T1000 (cell line): ENCODE results near the gene ILK.

Source experiments
- DNase-seq: peaks from one replicate; lab custom pipeline; 2025; ENCODE audit warnings: mixed read lengths; lab: John Stamatoyannopoulos, UW

The ILK gene

DNA sequence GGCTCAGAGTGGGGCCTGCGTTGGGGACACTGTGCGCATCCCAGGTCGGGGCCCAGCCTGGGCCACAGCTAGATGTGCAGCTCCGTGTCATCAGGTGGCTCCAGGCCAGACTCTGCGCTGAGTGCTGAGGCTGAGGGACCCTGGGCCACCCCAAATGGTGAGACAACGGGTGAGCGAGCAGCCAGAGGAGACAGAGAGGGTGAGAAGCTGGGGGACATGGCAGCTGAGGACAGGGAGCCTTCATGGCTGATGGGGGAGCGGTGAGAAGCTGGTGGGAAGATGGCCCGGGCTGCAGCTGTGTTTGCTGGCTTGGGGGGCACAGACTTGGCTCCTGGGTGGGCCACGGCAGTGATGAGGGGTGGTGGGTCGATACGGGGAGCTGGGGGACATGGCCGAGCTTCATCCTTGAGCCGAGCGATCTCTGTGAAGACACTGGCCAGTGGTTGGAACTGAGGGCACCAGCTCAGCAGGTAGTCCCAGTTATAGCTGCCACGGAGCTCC is 18.2 kb downstream of the ILK start:
- DNase-seq: no peak

DNA sequence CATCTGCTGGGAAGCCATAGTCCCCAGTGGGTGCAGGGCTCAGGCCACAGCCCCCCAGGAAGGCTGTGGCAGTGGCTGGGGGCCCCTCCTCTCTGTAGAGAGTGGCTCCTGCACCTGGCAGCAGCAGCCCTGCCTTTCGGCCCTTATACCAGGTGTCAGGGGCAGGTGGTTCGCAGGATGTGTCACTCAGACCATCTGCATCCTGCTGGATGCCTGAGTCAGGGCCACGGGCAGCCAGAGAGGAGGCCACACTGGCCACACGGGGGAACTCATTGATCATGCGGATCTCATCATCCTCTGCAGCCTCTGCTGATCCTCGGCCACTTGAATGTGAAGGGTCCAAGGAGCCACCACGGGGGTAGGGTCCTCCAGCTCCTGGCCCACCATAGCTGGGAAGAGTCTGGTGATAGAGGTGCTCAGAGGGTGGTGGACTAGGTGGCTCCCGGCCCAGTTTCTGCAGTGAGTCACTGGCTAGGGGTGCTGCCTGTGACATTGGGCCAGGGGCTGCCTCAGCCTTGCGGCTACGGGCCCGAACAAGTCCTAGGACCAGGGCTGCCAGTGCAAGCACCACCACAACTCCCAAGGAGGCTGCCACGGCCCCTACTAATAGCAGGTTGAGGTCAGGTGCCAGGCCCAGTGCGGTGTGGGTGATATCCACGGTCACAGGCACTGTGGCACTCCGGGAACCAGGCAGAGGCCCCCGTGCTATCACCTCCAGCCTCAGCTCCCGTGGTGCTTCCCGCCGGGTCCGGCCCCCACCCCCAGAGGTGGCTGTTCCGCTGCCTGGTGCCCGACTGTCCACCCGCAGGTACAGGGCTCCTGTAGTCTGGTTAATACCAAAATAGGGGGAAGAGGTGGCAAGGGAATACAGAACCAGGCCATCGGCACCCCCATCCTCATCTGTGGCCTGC is 18.9 kb downstream of the ILK start:
- DNase-seq: no peak

DNA sequence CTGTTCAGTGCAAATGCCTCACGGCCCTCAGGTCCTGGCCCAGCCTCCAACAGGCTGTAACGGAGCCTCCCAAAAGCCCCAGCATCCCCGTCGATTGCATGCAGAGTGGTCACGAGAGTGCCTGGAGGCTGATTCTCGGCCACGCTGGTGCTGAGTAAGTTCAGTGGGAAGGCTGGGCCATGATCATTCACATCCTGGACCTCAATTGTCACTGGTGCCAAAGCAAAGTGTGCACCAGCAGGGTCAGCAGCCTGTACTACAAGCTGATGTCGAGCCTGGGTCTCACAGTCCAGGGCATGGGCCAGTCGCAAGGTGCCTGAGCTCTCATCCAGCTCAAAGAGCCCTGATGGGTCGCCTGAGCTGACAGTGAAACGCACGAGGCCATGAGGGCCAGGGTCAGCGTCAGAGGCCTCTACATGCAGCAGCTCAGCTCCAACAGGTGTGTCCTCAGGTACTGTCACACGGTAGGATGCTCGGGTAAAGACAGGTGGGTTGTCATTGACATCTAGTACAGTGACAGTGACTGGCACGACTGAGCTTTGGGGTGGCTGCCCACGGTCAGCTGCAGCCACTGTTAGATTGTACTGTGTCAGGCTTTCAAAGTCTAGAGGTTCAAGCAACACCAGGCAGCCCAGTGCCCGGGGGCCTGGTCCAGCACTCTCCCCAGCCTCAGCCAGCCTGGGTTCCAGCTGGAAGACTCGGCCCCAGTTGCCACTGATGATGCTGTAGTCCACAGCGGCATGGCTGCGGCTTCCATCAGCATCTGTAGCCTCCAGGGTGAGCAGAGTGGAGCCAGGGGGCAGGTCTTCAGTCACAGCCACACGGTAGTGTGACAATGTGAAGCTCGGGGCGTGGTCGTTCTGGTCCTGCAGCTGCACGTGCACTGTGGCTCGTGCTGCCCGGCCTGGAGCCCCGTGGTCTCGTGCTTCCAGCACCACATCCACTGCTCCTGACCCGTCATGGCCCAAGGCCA is 20.1 kb downstream of the ILK start:
- no peak for DNase-seq

DNA sequence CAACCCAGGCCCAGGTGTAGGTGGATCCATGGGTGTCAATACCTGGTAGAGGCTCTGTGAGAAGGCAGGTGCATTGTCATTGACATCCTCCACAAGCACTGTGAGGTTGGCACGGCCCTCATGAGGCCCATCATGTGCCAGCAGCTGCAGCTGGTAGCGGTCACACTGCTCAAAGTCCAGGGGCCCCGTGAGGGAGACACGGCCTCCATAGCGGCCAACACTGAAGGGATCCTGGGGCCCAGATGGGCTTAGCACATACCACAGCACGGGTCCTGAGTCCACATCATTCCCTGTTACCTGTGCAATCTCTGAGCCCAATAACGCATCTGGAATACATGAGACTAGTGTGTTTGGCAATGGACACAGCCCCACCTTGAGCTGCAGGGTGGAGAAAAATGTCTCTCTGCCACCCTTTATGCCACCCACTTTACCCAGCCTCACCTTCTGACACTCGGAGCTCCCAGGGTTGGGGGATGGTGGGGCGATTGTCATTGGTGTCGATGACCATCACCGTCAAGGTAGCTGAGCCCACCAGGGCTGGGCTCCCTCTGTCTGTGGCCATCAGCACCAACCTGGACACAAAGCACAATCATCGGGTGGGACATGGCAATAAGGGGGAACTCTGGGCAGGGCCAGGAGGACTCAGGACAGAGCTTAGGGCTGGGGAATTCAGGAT is 21.7 kb downstream of the ILK start:
- no peak for DNase-seq

DNA sequence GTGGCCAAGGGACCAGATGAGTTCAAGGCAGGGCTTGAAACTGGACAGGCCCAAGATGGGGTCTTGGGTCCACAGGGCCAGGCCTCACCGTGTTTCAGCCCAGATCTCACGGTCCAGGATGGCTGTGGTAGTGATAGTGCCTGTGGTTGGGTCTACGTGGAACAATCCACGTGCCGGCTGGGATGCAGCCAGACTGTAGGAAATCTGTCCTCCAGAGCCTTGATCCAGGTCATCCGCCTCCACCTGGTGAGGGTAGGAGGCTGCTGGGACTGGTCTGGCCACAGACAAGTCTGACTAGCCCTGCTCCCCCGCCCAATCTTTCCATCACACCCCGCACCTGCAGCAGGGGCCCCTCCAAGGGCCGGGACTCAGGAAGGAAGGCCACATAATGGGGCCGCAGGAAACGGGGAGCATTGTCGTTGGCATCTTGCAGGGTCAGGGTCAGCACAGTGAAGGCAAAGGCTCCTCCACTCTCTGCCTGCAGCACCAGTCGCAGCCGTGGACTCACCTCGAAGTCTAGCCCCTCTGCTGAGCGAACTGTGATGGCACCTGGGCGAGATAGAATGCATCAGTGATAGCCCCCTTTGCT is 22.4 kb downstream of the ILK start:
- DNase-seq: no peak

DNA sequence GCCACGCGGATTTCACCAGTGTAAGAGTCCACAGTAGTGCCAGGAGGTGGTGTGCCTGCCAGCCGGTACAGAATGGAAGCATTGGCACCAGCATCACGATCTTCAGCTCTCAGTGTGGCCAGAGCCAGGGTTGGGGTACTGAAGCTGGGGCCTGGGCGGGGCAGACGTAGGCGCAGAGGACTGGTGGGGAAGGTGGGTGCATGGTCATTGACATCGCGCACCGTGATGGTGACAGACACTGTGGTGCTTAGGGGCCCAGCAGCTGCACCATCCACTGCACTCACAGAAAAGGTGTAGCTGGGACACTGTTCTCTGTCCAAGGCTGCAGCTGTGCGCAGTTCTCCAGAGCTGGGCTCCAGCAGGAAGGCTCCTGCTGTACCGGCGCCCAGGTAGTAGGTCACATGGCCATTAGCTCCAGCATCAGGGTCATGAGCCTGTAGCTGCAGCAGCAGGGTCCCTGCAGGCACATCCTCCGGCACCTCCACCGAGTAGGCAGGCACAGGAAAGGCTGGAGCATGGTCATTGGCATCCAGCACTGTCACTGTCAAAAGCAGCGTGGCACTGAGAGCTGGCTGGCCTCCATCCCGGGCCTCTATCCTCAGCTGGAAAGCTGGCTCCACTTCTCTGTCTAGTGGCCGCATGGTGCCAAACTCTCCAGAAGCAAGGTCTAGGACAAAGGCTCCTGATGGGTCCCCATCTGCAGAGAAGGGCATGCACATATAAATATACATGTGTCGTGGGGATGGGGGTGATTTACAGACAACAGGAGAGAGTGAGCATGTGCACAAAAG is 23.6 kb downstream of the ILK start:
- no peak for DNase-seq

DNA sequence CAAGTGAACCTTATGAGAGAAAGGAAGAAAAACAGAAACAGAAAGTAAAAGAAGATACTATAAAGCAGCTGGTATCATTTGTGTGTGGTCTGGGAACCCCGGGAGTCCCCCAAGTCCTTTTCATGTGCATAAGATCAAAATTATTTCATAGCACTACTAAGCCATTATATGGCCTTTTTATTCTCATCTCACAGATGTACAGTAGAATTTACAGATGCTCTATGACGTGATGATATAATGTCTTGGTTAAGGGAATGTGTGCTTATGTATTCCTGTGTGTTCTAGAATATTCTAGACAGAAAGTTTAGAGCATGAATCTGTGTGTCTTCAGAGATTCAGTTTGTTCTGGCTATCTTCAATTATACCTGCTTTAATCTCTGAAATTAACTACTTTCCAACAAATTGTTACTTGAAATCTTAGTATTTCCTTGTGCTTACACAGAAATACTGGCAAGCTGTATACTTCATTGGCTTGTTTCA is 24.2 kb downstream of the ILK start:
- no peak for DNase-seq

DNA sequence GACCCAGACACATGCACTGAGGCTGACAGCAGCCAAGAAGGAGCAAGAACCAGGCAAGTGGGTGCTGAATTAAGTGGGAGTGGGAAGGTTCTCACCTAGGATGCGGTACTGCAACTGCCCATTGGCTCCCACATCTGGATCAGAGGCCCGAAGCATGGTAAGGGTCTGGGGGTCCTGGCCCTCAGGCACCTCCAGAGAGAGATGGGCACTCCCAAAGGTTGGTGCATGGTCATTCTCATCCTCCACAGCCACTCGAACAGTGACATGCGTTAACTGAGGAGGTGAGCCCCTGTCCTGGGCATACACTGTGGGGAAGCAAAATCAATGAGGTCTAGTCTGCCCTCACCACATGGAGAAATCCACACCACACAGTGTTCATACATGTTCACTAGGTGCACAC is 25.0 kb downstream of the ILK start:
- no peak for DNase-seq

DNA sequence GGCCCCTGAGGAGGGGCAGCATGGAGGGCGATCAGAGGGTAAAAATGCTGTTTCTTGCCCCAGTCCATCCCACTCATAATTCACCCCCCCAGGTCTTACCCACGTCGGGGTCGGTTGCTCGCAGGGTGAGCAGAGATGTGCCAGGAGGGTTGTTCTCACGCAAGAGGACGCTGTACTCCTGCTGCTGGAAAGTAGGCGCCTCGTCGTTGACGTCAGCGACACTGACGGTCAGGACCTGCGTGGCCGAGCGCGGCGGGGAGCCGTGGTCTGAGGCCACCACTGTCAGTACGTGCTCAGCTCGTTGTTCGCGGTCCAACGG is 26.0 kb downstream of the ILK start:
- DNase-seq: no peak

DNA sequence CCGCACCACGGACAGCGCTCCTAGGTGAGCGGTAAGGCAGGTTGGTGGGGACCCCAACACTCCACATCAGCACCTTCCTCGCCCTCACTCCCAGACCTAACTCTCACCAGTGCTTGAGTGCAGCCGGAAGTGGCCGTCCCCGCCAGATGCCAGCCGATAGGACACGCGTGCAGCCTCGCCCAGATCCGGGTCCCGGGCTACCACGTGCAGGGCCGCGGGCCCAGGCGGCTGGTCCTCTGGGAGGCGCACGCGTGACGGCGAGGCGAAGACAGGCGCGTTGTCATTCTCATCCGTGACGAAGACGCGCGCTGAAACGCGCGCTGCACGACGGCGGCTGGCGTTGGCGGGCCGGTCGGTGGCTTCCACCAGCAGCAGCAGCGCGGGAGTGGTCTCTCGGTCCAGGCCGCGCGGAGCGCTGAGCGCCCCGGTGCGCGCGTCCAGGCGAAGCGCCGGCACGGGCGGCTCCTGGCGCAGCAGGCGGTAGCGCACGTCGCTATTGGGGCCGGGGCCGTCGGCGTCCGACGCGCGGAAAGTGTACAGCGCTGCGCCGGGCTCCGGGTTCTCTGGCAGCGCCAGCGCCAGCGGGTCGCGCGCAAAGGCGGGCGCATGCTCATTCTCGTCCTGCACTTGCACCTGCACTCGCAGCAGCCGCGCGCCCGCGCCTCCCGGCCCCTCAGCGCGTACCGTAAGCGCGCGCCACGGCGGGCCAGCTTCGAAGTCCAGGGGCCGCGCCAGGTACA is 26.5 kb downstream of the ILK start:
- no peak for DNase-seq

DNA sequence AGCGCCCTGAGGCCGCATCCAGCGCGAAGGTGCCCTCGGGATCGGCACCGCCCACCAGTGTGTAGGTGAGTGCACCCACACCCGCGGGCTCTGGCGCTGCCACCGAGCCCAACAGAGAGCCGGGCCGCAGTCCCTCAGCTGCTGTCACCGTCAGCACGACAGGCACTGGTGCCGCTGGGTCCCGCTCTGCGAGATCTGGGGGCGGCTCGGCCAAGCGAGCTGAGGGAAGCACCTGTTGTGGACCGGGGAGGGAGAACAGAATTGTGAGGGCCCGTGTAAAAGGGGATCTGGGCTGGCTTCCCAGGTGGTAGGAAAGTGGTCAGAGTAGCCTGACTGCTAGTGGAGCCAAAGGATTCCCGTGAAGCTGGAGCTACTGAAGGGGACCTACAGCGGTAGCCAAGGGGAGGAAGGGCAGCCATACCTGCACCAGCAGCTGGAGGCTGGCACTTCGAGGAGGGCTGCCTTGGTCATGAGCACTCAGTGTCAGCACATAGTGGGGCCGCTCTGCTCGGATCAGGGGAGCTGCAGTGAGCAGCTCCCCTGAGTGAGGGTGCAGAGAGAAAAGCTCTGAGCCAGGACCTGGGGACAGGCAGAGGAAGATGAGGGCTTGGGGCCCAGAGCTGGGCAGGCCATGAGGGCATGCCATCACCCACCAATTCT is 27.2 kb downstream of the ILK start:
- DNase-seq: no peak

DNA sequence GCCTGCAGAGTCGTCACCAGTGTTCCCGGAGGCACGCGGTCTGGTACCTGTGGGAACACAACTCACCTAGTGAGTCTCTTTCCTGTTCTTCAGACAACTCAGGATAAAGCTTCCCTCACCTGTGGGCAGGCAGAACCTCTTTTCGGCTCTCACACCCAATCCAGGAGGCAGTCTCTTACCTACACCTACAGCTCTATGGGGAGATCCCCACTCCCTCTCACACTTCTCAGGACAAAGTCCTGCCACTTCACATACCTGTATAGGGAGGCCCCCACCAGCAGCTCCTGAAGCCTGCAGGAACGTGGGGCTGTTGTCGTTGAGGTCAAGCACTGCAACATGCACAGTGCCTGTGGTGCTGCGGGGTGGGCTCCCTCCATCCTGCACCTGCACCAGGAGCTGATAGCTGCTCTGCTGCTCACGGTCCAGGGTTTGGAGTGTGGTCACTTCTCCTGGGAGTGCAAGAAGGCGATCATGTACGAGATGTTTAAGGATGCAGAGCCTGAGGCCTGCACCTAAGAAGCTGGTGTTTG is 27.9 kb downstream of the ILK start:
- no peak for DNase-seq

DNA sequence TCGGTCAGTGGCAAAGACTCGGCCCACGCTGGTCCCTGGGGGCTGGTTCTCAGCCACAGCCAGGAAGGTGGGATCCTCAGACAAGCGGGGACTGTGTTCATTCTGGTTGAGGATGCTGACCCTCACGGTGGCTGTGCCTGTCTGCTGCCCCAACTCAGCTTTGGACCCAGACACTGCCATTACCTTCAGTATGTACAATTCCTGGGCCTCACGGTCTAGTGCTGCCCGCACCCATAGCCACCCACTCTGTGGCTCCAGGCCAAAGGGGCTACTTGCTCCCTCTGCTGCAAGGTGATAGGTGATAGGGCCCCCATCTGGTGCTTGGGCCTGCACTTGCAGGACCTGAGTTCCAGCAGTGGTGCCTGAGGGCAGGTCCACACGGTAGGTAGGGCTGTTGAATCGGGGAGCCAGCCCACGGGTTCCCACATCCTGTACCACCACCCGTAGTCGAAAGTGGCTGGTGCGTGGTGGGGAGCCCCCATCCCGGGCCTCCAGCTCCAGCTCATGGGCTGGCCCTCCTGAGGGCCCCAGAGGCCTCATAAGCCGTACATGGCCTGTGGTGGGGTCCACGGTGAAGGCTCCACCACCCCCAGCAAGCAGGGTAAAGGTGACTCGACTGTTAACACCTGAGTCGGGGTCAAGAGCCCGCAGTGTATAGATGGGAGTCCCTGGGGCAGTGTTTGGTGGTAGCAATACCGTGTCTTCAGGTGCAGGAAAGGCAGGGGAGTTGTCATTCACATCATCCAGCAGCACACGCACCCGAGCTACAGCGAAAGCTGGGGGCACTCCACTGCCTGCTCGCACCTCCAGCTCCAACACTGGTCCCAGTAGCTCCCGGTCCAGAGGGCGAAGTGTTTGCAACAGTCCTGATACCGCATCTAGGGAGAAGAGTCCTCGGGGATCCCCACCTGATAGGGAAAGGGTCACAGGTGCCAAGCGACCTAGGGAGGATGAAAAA is 28.8 kb downstream of the ILK start:
- no peak for DNase-seq

DNA sequence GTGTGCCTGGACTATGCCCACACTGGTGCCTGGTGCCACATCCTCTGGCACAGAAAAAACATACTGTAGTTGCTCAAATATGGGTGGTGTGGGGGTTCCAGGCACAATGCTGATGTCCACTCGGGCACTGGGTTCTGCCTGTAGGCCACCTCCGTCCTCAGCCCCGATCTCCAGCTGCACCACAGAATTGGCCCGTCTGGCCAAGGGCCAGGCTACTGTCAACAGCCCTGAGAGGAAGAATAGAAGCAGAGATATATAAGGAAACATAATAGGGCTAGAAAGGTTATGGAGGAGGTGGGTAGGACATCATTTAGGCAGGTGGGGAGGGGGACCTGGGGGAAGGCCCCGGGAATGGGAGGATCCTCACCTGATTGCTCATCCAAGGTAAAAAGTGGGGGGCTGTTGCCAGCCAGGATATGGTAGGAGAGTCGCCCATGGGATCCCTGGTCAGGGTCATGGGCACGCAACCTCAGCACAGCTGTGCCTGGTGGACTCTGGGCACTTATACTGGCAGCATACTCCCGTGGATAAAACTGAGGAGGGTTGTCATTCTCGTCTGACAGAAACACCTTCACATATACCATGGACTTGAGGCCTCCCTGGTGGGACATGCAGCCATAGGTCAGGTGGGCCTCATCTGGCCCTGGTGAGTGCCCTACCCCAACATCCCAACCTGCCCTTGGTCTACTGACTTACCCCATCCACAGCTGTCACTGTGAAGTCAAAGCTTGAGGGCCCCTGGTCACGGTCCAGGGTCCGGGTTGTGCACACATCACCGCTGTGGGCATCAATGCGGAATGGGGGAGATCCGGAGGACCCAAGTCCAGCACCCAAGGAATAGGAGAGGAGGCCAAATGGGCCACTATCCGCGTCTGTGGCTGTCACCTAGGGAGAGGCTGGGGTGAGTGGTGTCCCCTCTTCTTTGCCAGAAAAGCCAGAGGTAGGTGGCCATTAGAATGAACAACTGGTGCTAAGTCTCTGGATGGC is 30.1 kb downstream of the ILK start:
- DNase-seq: no peak

DNA sequence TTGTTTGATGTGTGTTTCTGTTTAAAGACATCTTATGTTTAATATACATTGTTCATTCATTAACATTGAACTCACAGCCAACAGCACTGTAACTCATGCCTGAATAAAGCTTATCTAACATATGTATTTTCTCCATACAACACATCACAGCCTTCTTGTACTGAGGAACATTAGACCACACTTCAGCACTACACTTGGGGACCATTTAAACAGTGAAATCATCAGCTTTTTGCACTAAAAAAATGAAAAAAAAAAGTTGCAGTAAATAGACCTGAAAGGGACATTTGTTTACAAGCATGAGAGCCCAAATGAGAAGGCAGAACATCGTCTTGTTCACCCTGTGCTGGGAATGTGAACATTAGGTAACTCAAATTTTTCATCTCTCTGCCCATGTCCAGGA is 31.0 kb downstream of the ILK start:
- DNase-seq: no peak

DNA sequence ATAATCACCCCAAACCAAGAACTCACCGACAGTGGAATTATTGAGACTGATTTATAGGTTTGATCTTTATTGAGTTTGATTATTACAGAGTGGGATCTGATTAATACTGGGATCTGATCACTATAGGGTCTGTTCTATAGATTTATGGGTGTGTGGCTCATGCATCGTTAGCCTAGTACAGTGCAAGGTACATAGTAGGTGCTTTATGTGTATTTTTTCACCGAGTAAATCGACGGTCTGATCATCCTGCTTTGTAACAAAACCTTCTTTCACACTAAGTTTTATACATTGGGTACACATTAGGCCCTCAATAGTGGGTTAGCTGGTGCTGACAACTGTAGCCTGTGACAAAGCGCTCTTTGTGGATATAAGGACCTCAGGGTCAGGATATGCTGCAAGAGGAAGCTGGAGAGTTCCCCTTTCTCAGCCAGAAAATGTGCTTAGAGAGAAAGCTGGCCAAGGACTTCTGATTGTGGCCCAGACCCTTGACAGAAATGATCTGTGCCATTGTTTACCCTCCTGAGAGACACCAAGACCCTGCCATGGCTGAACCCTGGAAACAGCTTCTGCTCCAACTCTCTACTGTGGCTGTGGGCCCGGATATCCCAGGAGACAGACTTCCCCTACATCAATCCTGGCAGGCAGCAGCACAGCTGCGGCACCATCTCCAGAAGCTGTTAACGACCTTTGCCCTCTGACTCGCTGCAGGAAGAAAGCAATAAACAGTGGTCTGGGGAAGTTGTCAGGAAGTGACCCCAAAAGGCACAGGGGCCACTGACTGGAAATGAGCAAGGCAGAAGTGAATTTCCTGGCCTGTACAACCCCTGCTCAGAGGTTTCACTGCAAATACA is 31.7 kb downstream of the ILK start:
- no peak for DNase-seq
